ENCODE measurements around the gene GRAP.

DNA sequence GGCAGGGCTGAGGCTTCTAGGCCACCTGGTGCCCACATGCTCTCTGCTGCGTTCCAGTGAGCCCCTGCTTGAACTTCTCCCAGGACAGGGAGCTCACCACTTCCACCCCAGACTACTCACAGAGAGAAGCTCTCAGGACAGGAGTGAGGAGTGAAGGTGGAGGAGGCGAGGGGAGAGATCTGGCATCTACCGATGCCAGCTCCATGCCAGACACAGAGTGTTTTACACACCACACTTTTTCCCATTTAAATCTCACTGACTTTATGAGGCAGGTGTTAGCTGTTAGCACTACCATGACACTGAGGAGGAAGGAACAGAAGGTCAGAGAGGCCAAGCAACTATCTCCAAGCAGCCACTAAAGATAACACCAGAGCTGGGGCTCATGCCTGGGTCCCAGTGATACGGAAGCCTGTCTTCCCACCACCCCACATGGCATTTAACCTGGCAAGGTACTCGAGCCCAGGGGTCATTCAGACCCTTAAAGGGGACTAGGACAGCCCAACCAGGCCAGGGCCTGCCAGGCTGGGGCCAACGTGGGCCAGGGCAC lies 49.0 kb downstream of the GRAP start:
- TF ChIP-seq ZNF473 (tag by site-specific recombination; IDR thresholded peaks at IDR 0.05) (no peak), ZNF132 (tag by site-specific recombination; IDR thresholded peaks at IDR 0.05; ENCODE audit: borderline replicate concordance) (no peak), ZBTB20 (tag by site-specific recombination; IDR thresholded peaks at IDR 0.05) (no peak), ZNF302 (tag by site-specific recombination; IDR thresholded peaks at IDR 0.05; ENCODE audit: low read depth) (no peak)
- TF ChIP-seq, protein P1, sequence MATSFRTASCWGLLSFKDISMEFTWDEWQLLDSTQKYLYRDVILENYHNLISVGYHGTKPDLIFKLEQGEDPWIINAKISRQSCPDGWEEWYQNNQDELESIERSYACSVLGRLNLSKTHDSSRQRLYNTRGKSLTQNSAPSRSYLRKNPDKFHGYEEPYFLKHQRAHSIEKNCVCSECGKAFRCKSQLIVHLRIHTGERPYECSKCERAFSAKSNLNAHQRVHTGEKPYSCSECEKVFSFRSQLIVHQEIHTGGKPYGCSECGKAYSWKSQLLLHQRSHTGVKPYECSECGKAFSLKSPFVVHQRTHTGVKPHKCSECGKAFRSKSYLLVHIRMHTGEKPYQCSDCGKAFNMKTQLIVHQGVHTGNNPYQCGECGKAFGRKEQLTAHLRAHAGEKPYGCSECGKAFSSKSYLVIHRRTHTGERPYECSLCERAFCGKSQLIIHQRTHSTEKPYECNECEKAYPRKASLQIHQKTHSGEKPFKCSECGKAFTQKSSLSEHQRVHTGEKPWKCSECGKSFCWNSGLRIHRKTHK (tag by site-specific recombination; IDR thresholded peaks at IDR 0.05): no peak
- TF ChIP-seq, protein P2, sequence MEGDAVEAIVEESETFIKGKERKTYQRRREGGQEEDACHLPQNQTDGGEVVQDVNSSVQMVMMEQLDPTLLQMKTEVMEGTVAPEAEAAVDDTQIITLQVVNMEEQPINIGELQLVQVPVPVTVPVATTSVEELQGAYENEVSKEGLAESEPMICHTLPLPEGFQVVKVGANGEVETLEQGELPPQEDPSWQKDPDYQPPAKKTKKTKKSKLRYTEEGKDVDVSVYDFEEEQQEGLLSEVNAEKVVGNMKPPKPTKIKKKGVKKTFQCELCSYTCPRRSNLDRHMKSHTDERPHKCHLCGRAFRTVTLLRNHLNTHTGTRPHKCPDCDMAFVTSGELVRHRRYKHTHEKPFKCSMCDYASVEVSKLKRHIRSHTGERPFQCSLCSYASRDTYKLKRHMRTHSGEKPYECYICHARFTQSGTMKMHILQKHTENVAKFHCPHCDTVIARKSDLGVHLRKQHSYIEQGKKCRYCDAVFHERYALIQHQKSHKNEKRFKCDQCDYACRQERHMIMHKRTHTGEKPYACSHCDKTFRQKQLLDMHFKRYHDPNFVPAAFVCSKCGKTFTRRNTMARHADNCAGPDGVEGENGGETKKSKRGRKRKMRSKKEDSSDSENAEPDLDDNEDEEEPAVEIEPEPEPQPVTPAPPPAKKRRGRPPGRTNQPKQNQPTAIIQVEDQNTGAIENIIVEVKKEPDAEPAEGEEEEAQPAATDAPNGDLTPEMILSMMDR (tag by site-specific recombination; IDR thresholded peaks at IDR 0.05): no peak
- TF ChIP-seq, protein P3, sequence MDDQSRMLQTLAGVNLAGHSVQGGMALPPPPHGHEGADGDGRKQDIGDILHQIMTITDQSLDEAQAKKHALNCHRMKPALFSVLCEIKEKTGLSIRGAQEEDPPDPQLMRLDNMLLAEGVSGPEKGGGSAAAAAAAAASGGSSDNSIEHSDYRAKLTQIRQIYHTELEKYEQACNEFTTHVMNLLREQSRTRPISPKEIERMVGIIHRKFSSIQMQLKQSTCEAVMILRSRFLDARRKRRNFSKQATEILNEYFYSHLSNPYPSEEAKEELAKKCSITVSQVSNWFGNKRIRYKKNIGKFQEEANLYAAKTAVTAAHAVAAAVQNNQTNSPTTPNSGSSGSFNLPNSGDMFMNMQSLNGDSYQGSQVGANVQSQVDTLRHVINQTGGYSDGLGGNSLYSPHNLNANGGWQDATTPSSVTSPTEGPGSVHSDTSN (CRISPR knock-in tag; IDR thresholded peaks at IDR 0.05): no peak

All from HEK293 (cell line).